ENCODE results near the gene UQCRC1.

UQCRC1 gene

DNA sequence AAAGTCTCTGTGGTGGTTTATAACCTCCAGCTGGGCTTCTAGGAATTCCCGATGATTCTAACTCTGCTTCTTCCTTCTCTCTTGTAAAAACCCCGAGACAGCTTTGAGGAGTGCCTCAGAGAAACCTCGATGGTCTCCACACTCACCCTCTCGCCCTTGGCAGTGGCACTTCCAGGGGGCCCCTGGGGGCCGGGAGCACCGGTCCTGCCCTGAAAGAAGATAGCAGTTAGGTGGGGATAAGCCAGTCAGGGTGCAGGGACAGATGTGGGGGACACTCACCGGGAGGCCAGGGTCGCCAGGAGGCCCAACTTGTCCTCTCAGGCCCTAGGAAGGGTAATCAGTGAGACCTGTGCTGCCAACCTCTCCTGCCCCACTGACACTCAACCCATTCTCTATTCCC lies 24.0 kb downstream of the UQCRC1 start:
- Histone ChIP-seq H3K79me2 (ENCODE audit: insufficient read depth, low read length) (no peaks in the 10 kb centered on the region), H3K9ac (ENCODE audit: low read length) (no peak overlapping the region), H3K9me2 (ENCODE audit: low read depth, low read length) (no peaks in the 10 kb centered on the region), H2AFZ (ENCODE audit: low read length) (no peak overlapping the region), H3K27me3 (ENCODE audit: insufficient read depth, low read length) (peaks cover 7% of the 10 kb centered on the region; the same call in 1 of the 2 replicates), H3K4me1 (ENCODE audit: insufficient read depth, low read length, severe bottlenecking) (no peaks in the 10 kb centered on the region), H3K4me3 (ENCODE audit: low read depth, low read length, poor library complexity, severe bottlenecking) (no peak overlapping the region), H3K4me2 (ENCODE audit: low read length) (no peak overlapping the region), H3K36me3 (ENCODE audit: insufficient read depth, low read length) (no peaks in the 10 kb centered on the region), H4K20me1 (ENCODE audit: insufficient read depth, low read length) (no peaks in the 10 kb centered on the region), H3K9me3 (ENCODE audit: low read length) (no peaks in the 10 kb centered on the region), H3K27ac (ENCODE audit: low read depth, low read length, poor library complexity, severe bottlenecking) (no peak overlapping the region), H3F3A (ENCODE audit: insufficient read depth, low read length) (no peaks in the 10 kb centered on the region)
- TF ChIP-seq, protein P1, sequence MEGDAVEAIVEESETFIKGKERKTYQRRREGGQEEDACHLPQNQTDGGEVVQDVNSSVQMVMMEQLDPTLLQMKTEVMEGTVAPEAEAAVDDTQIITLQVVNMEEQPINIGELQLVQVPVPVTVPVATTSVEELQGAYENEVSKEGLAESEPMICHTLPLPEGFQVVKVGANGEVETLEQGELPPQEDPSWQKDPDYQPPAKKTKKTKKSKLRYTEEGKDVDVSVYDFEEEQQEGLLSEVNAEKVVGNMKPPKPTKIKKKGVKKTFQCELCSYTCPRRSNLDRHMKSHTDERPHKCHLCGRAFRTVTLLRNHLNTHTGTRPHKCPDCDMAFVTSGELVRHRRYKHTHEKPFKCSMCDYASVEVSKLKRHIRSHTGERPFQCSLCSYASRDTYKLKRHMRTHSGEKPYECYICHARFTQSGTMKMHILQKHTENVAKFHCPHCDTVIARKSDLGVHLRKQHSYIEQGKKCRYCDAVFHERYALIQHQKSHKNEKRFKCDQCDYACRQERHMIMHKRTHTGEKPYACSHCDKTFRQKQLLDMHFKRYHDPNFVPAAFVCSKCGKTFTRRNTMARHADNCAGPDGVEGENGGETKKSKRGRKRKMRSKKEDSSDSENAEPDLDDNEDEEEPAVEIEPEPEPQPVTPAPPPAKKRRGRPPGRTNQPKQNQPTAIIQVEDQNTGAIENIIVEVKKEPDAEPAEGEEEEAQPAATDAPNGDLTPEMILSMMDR (IDR thresholded peaks at IDR 0.05; ENCODE audit: low read length), result no peak
- no peak for TF ChIP-seq EZH2 (IDR thresholded peaks at IDR 0.05; ENCODE audit: borderline replicate concordance, low read length)

DNA sequence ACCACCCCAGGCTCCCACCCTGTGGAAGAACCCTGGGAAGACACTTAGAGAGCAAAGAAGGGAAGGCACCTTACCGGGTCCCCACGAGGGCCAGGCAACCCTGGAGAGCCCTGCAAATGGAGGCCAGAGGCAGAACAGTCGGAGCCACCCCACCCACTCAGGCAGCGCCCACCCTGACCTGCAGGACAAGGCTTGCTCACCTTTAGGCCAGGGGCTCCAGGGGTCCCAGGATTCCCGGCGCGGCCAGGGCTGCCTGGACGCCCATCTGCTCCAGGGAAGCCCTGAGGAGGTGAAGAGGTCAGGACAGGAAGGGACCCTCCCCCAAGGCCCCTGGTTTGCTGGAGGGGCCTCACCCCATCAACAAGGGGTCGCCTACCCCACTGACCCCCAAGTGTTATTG lies 24.6 kb downstream of the UQCRC1 start:
- peaks cover 7% of the 10 kb centered on the region; the same call in 1 of the 2 replicates for H3K27me3 ChIP-seq (ENCODE audit: insufficient read depth, low read length)
- H3K79me2 ChIP-seq (ENCODE audit: insufficient read depth, low read length), result no peaks in the 10 kb centered on the region
- TF ChIP-seq, protein P1 (IDR thresholded peaks at IDR 0.05; ENCODE audit: low read length), result no peak

DNA sequence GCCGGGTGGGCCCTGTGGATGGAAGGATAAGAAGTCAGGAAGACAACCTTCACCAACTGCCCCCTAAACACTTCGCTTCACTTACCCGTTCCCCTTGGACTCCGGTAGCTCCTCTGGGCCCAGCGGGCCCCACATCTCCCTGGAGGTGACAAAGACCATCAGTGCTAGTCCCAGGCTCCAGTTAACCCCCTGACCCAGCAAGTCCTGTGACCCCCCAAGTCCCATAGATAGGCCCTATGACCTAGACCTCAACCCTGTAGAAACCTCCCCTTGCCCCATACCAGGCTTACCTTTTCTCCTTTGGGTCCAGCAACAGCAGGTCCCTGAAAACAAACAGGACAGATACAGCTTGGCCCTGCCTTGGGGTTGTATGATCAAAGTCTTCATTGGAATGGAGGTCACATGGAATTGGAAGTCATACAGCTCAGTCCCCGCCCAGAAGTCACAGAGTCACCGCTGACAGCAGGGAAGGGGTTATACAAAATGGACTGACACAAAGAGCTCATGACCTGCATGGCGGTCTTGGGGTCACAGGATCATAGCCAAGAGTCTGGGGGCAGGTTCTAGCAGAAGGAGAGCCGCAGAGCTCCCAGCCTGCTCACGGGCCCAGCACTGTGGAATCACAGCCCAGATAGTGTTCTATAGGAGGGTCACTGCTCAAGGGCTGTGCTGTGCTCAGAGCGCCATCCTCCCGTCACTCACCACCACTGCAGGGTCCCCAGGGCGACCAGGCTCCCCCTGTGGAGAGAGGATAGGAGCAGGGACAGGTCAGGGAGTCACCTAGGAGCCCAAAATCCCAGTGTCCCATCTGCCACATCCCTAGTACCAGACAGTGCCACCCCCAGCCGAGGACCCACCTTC lies 27.6 kb downstream of the UQCRC1 start:
- no peaks in the 10 kb centered on the region for H3F3A ChIP-seq (ENCODE audit: insufficient read depth, low read length)
- no peak for TF ChIP-seq EZH2 (IDR thresholded peaks at IDR 0.05; ENCODE audit: borderline replicate concordance, low read length)
- TF ChIP-seq, protein P1 (IDR thresholded peaks at IDR 0.05; ENCODE audit: low read length), result peak; percentile 10; the same call in 1 of the 2 replicates
- no peak overlapping the region for H3K4me3 ChIP-seq (ENCODE audit: low read depth, low read length, poor library complexity, severe bottlenecking)
- H4K20me1 ChIP-seq (ENCODE audit: insufficient read depth, low read length), result no peaks in the 10 kb centered on the region
- no peaks in the 10 kb centered on the region for H3K9me3 ChIP-seq (ENCODE audit: low read length)
- no peaks in the 10 kb centered on the region for H3K9me2 ChIP-seq (ENCODE audit: low read depth, low read length)
- H2AFZ ChIP-seq (ENCODE audit: low read length), result no peak overlapping the region
- no peaks in the 10 kb centered on the region for H3K79me2 ChIP-seq (ENCODE audit: insufficient read depth, low read length)
- no peaks in the 10 kb centered on the region for H3K4me1 ChIP-seq (ENCODE audit: insufficient read depth, low read length, severe bottlenecking)
- H3K36me3 ChIP-seq (ENCODE audit: insufficient read depth, low read length), result no peaks in the 10 kb centered on the region
- H3K9ac ChIP-seq (ENCODE audit: low read length), result no peak overlapping the region
- H3K27me3 ChIP-seq (ENCODE audit: insufficient read depth, low read length), result peaks cover 7% of the 10 kb centered on the region; the same call in 1 of the 2 replicates
- H3K4me2 ChIP-seq (ENCODE audit: low read length), result no peak overlapping the region
- H3K27ac ChIP-seq (ENCODE audit: low read depth, low read length, poor library complexity, severe bottlenecking), result no peak overlapping the region

More for the DNA sequence above, 24.6 kb downstream of the UQCRC1 start:
- Histone ChIP-seq H3F3A (ENCODE audit: insufficient read depth, low read length) (no peaks in the 10 kb centered on the region), H2AFZ (ENCODE audit: low read length) (no peak overlapping the region), H3K4me2 (ENCODE audit: low read length) (no peak overlapping the region), H3K27ac (ENCODE audit: low read depth, low read length, poor library complexity, severe bottlenecking) (no peak overlapping the region), H3K4me1 (ENCODE audit: insufficient read depth, low read length, severe bottlenecking) (no peaks in the 10 kb centered on the region), H4K20me1 (ENCODE audit: insufficient read depth, low read length) (no peaks in the 10 kb centered on the region), H3K4me3 (ENCODE audit: low read depth, low read length, poor library complexity, severe bottlenecking) (no peak overlapping the region), H3K9me2 (ENCODE audit: low read depth, low read length) (no peaks in the 10 kb centered on the region), H3K36me3 (ENCODE audit: insufficient read depth, low read length) (no peaks in the 10 kb centered on the region), H3K9ac (ENCODE audit: low read length) (no peak overlapping the region), H3K9me3 (ENCODE audit: low read length) (no peaks in the 10 kb centered on the region)
